Upper lobe of left lung (tissue), 6 donors: ENCODE measurements around the gene OR6K2. TPM values are rescaled to one million over a fixed set of nuclear protein-coding genes. Genes with fewer than 3 reads are reported as not detected.

Experiments used
- ATAC-seq, 2 donors: fragments of 200-7000 bp; cut with Tn5 transposase; one replicate each; pipeline ENCODE4 v1.9.1; 2022; ENCODE audit warnings: mild to moderate bottlenecking in 2 of 2, moderate library complexity in 2 of 2; ENCODE audit not compliant: low FRiP score in 2 of 2
- DNase-seq, 2 donors: peaks; one replicate each; pipeline ENCODE4 v3.0.0-alpha.2; 2019 to 2020
- H3K27ac ChIP-seq, 4 donors: fragments of 200-600 bp; sonication (generic); one replicate each; pipeline ENCODE4 v1.5.1; 2016 to 2019
- H3K27me3 ChIP-seq, 4 donors: fragments of 200-600 bp; sonication (generic); one replicate each; pipeline ENCODE4 v1.5.1; 2017 to 2019
- H3K36me3 ChIP-seq, 4 donors: fragments of 200-600 bp; sonication (generic); one replicate each; pipeline ENCODE4 v1.5.1; 2016 to 2019
- H3K4me1 ChIP-seq, 4 donors: fragments of 200-600 bp; sonication (generic); one replicate each; pipeline ENCODE4 v1.5.1; 2018 to 2019
- H3K4me3 ChIP-seq, 4 donors: fragments of 200-600 bp; sonication (generic); one replicate each; pipeline ENCODE4 v1.5.1; 2017 to 2019; ENCODE audit warnings: mild to moderate bottlenecking in 2 of 4, moderate library complexity in 1 of 4
- H3K9me3 ChIP-seq, 4 donors: fragments of 200-600 bp; sonication (generic); one replicate each; pipeline ENCODE4 v1.5.1; 2018 to 2019
- CTCF ChIP-seq, 6 experiments: fragments of 450-650 bp in 4 of 6; fragments of 200-600 bp in 2 of 6; sonication (generic) in 2 of 6; IDR thresholded peaks; one replicate each; pipeline ENCODE4 v1.5.1; 2016 to 2019; ENCODE audit warnings: antibody characterized with exemption in 6 of 6
- EP300 ChIP-seq, 4 donors: sonication (generic); formaldehyde crosslinking; IDR thresholded peaks; one replicate each; pipeline ENCODE4 v1.5.1; 2017; ENCODE audit warnings: antibody characterized with exemption in 4 of 4, control low read depth in 2 of 4
- POLR2A ChIP-seq, 4 donors: fragments of 450-650 bp; IDR thresholded peaks; one replicate each; pipeline ENCODE4 v1.5.1; 2016 to 2017; ENCODE audit warnings: antibody characterized with exemption in 4 of 4, mild to moderate bottlenecking in 2 of 4
- POLR2AphosphoS5 ChIP-seq, 2 donors: sonication (generic); formaldehyde crosslinking; IDR thresholded peaks; one replicate each; pipeline ENCODE4 v1.5.1; 2017; ENCODE audit warnings: antibody characterized with exemption in 2 of 2
- WGBS, 2 donors: methylation state at CpG; one replicate each; pipeline ENCODE4 v1.1.5; 2017 to 2018; 5-methylcytosine and 5-hydroxymethylcytosine counted together
- total RNA-seq, 6 donors: library from RNA; depleted of rRNA in 4 of 6; stranded (reverse); fragments of >200 nt in 4 of 6; gene quantifications; one replicate each; pipeline versions ENCODE4 v1.1.0 to v1.2.1, GENCODE V29; 2016 to 2021
- donor health status: DM: no; HTN: no; CAD: no; lungs with moderate emphysema.
- donor health status: DM: no; HTN: yes; CAD: no; lungs with severe emphysema.

Gene OR6K2
- total RNA-seq, 6 donors from 2014 or later, result not detected

DNA sequence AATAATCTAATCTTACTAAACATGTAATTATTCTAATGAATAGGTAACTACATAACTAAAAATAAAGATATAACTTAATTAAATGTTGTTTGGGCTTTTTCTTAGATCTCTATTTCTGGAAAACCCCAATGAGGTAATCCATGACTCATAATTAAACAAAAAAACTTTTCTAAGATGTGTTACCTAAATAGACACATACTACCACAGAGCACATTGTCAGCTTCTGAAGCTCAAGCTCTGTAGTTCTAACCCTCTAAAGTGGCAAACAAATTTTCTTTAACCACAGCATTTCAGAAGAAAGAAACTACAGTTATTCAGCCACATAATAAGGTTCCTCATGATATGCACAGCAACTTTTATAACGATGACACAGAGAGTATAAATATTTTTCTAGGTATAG, 15.9 kb upstream of the OR6K2 start:
- no peak overlapping the region for H3K4me3 ChIP-seq
- no peaks in the 10 kb centered on the region for H3K36me3 ChIP-seq
- no peaks in the 10 kb centered on the region for H3K4me1 ChIP-seq
- DNase-seq (no peak), ATAC-seq (no peak)
- no peaks in the 10 kb centered on the region for H3K27me3 ChIP-seq
- no peak overlapping the region for H3K27ac ChIP-seq
- no peaks in the 10 kb centered on the region for H3K9me3 ChIP-seq
- 70 to 83% methylated on average over 1 of the region's 1 CpG for WGBS, 2 donors
- TF ChIP-seq EP300 (IDR thresholded peaks at IDR 0.05) (no peak), POLR2A (IDR thresholded peaks at IDR 0.05) (no peak), CTCF (IDR thresholded peaks at IDR 0.05) (no peak), POLR2AphosphoS5 (IDR thresholded peaks at IDR 0.05) (no peak)

GRCh38 chr1:158714754-158715153, 14.3 kb upstream of the OR6K2 start:
- no peaks in the 10 kb centered on the region for H3K27me3 ChIP-seq

GRCh38 chr1:158711098-158711497, 10.6 kb upstream of the OR6K2 start:
- no peaks in the 10 kb centered on the region for H3K36me3 ChIP-seq
- TF ChIP-seq EP300 (IDR thresholded peaks at IDR 0.05) (no peak), CTCF (IDR thresholded peaks at IDR 0.05) (no peak), POLR2A (IDR thresholded peaks at IDR 0.05) (no peak), POLR2AphosphoS5 (IDR thresholded peaks at IDR 0.05) (no peak)
- no peaks in the 10 kb centered on the region for H3K9me3 ChIP-seq
- ATAC-seq, result no peak
- DNase-seq, result no peak
- H3K4me3 ChIP-seq, result no peak overlapping the region
- 60 to 70% methylated on average over 4 of the region's 4 CpGs for WGBS, 2 donors
- H3K27ac ChIP-seq, result no peak overlapping the region
- no peaks in the 10 kb centered on the region for H3K4me1 ChIP-seq
- H3K27me3 ChIP-seq, result no peaks in the 10 kb centered on the region

More at GRCh38 chr1:158714754-158715153, 14.3 kb upstream of the OR6K2 start:
- Histone ChIP-seq H3K9me3 (no peaks in the 10 kb centered on the region), H3K4me1 (no peaks in the 10 kb centered on the region), H3K4me3 (no peak overlapping the region), H3K27ac (no peak overlapping the region), H3K36me3 (no peaks in the 10 kb centered on the region)
- DNase-seq (no peak), ATAC-seq (no peak)
- TF ChIP-seq POLR2AphosphoS5 (IDR thresholded peaks at IDR 0.05) (no peak), POLR2A (IDR thresholded peaks at IDR 0.05) (no peak), CTCF (IDR thresholded peaks at IDR 0.05) (no peak), EP300 (IDR thresholded peaks at IDR 0.05) (no peak)
- WGBS, 2 donors, result 47 to 61% methylated on average over 1 of the region's 1 CpG

DNA sequence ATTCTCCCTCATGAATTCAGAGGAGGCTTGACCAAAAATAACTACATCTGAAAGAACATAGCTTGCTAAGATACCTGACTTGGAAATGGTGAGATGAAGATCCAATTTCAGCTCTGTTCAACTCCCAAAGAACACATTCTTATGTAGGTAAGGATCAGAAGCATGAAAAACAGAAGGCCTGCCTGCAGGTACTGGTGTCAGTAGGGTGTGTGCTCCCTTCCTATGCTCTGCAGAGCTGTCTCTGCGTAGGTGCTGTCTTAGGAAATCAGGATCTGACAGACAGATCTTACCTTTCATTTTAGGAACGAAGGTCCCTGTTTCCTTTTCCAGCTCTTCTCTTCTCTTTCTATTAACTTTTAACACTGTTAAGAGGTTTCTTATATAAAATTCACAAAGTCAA, 5.6 kb upstream of the OR6K2 start:
- no peaks in the 10 kb centered on the region for H3K27me3 ChIP-seq
- ATAC-seq (no peak), DNase-seq (no peak)
- H3K4me1 ChIP-seq, result no peaks in the 10 kb centered on the region
- 70 to 80% methylated on average over 2 of the region's 2 CpGs for WGBS, 2 donors
- no peaks in the 10 kb centered on the region for H3K9me3 ChIP-seq
- H3K27ac ChIP-seq, result no peak overlapping the region
- no peaks in the 10 kb centered on the region for H3K36me3 ChIP-seq
- TF ChIP-seq POLR2A (IDR thresholded peaks at IDR 0.05) (no peak), CTCF (IDR thresholded peaks at IDR 0.05) (no peak), POLR2AphosphoS5 (IDR thresholded peaks at IDR 0.05) (no peak), EP300 (IDR thresholded peaks at IDR 0.05) (no peak)
- no peak overlapping the region for H3K4me3 ChIP-seq

DNA sequence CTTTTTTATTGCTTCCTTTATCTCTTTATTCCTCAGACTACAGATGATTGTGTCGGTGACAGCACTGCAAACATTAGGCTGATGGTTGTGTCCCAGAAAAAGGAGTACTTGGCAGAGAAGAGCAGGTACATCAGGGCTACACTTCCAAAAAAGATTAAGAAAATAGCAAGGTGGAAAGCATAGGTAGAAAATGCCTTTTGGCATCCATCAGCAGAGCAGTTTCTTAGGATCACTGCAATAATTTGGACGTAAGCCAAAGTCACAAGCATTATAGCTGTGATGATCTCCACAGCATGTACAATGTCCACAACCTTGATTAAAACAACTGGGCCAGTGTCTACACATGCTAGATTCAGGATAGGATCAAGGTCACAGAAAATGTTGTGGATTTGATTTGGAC, 5.9 kb downstream of the OR6K2 start:
- Histone ChIP-seq H3K27me3 (no peaks in the 10 kb centered on the region), H3K9me3 (no peaks in the 10 kb centered on the region), H3K36me3 (no peaks in the 10 kb centered on the region), H3K4me1 (no peaks in the 10 kb centered on the region), H3K27ac (no peak overlapping the region), H3K4me3 (no peak overlapping the region)
- 77 to 79% methylated on average over 2 of the region's 2 CpGs for WGBS, 2 donors
- DNase-seq (no peak), ATAC-seq (no peak)
- no peak for TF ChIP-seq CTCF (IDR thresholded peaks at IDR 0.05)
- no peak for TF ChIP-seq EP300 (IDR thresholded peaks at IDR 0.05)
- TF ChIP-seq POLR2A (IDR thresholded peaks at IDR 0.05), result no peak
- TF ChIP-seq POLR2AphosphoS5 (IDR thresholded peaks at IDR 0.05), result no peak
